Endothelial cell of umbilical vein (primary cell): ENCODE results near the gene BIRC3.

Experiments
- CTCF ChIP-seq, 2 donors: IDR thresholded peaks; 1 replicate in 1 of 2; 2 replicates in 1 of 2; pipeline ENCODE4 v1.5.1; 2011; ENCODE audit warnings: low read length in 2 of 2, mild to moderate bottlenecking in 2 of 2, moderate library complexity in 2 of 2, control low read depth in 1 of 2, inconsistent platforms in 1 of 2, low read depth in 1 of 2; ENCODE audit not compliant: insufficient read depth in 1 of 2; ENCODE audit errors: extremely low read depth in 1 of 2
- POLR2A ChIP-seq: IDR thresholded peaks from 2 replicates; pipeline ENCODE4 v1.6.1; 2012; ENCODE audit warnings: low read depth, mild to moderate bottlenecking, control low read depth, low read length

GRCh38 chr11:102288725-102289083 lies 28.6 kb upstream of the BIRC3 start:
- no peak for TF ChIP-seq CTCF (IDR thresholded peaks at IDR 0.05; ENCODE audit: extremely low read depth in 1 of 2, insufficient read depth in 1 of 2, low read depth in 1 of 2, low read length in 2 of 2)
- no peak for TF ChIP-seq POLR2A
